Right forelimb (tissue), 1 donor: ENCODE measurements around the gene LMOD2.

Source experiments
- DNase-seq: peaks from one replicate; pipeline ENCODE4 v3.0.0-alpha.2; 2018

LMOD2 gene

GRCh38 chr7:123641901-123642300, 13.8 kb upstream of the LMOD2 start:
- no peak for DNase-seq

DNA sequence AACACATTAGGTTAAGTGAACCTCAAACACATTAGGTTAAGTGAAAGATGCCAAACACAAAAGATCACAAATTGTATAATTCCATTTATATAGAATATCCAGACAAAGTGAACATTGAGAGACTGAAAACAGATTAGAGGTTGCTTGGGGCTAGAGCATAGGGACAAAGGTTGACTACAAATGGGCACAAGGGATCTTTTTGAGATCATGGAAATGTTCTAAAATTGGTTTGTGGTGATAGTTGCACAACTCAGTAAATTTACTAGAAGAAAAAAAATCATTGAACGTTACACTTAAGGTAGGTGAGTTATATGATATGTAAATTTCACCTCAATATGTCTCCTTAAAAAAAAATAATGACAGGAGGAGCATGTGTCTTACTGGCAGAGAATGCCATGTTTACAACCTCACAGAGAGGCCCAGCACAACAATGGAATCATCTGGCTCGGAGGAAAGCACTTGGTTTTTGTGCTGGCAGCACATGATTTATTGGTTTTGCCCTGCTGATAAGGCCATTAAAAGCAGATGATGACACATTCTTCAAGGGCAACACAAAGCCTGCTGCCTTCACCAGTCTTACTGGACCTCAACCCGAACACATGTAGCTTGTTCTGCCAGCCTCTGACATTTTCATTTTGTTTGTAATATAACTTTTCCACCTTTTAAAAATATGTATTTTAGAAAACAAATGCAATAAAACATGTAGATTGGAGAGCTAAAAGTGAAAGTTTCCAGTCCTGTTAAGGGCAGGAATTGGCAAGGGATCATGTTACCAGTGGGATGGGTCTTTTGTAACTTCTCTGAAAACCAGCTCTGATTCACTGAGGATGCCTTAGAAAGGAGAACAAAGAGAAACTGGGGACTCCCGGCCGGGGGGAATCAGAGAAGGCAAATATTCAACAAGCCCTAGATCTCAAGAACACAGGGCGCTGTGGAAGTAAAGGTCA, 11.9 kb upstream of the LMOD2 start:
- DNase-seq, result no peak

GRCh38 chr7:123645516-123645915, 10.2 kb upstream of the LMOD2 start:
- no peak for DNase-seq

- DNase-seq, result no peak
Observed at GRCh38 chr7:123647106-123647730, 8.4 kb upstream of the LMOD2 start.

GRCh38 chr7:123649964-123650363, 5.7 kb upstream of the LMOD2 start:
- DNase-seq, result no peak

DNA sequence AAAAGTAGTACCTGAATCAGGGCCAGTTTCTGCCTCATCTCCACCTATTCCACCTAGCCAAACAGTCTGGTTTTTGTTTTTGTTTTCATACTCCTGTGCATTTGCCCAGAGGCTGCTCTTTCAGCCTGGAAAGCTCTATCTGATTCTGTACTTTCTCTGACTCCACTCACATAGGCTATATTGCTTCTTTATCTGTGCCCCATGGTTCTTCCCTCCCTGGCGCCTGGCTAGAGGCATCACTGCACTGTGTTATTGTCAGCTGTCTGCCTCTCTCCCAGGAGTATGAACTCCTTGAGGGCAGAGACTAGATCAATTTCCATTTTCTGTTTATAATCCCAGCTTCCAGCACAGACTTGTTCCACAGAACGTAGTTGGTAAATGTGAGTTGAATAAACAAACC, 5.1 kb upstream of the LMOD2 start:
- no peak for DNase-seq

GRCh38 chr7:123652406-123652805, 3.3 kb upstream of the LMOD2 start:
- DNase-seq, result no peak

- DNase-seq, result no peak
Observed at GRCh38 chr7:123653162-123653561, 2.5 kb upstream of the LMOD2 start.

DNA sequence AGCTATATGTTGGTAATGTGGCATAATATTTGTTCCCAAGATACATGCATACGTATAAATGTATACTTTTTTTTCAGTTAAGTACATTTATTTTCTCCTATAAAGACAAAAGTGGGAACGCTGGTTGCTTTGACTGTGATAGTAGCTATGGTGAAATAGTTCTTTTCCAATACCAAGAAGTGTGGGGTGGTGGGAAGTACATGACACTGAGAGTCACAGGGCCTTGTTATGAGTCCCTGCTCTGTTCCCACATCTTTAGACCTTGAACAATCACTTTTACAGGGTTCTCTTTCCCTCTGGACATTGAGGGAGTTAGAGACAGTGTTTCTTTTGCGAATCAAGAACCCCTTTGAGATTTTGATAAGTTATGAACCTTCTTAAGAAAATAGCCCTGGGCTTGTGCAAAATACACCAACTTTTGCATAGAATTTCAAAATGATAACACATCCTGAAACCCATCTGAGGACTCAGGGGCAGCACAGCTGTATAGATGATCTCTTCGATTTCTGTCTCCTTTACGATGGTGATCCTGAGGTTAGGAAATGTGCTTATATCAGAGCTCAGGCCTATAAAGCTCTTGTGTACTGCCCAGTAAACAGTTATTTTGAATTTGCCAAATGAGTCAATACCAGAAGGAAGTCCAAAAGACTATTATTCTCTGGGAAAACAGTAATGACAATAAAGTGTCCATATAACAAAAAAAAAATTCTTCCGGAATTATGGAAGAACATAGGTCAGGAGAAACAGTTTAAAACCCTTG, 1.1 kb downstream of the LMOD2 start:
- DNase-seq, result no peak

DNA sequence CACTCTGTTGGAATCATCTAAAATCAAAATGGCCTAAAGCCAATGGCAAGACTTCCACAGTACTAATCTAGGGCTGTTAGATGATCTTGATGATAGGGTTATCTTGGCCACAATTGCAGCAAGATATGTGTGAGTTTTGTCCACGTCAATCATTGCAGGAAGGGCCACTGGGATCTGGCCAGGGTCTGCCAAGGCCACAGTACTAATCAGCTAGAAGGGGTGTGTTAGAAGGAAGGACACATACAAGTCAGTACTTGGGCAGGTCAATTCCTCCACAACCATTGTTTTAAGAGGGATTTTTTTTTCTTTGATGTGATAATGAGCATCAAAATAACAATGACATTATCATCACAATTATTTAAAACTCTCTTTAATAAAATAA, 1.6 kb downstream of the LMOD2 start:
- no peak for DNase-seq

DNA sequence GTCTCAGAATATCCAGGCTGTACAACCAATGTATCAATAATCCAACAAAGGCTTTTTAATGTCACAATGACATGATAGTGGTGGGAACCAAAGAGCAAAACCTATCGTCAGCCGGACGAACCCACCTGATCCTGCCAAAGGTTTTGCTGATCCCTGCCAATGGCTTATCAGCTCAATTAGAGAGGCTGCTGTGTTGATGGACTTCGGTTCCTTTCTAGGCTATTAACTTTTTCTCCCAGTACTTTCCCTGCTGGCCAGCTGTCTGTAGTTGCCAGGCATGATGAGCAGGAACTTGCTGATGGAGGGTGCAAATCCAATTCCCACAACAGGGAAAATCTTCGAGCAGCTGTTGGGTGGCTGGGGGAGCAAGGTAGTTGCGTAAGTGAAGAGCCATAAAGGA, 2.4 kb downstream of the LMOD2 start:
- no peak for DNase-seq

GRCh38 chr7:123660514-123661354, 5.1 kb downstream of the LMOD2 start:
- DNase-seq, result no peak

DNA sequence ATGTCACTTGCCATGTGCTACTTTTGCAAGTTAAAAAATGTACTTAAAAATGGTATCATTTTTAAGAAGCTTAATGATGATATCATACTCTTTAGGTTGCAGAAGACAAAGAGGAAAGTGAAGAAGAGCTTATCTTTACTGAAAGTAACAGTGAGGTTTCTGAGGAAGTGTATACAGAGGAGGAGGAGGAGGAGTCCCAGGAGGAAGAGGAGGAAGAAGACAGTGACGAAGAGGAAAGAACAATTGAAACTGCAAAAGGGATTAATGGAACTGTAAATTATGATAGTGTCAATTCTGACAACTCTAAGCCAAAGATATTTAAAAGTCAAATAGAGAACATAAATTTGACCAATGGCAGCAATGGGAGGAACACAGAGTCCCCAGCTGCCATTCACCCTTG, 6.1 kb downstream of the LMOD2 start:
- DNase-seq, result no peak

DNA sequence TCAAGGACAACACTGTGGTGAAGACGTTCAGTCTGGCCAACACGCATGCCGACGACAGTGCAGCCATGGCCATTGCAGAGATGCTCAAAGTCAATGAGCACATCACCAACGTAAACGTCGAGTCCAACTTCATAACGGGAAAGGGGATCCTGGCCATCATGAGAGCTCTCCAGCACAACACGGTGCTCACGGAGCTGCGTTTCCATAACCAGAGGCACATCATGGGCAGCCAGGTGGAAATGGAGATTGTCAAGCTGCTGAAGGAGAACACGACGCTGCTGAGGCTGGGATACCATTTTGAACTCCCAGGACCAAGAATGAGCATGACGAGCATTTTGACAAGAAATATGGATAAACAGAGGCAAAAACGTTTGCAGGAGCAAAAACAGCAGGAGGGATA, 6.6 kb downstream of the LMOD2 start:
- DNase-seq, result no peak

DNA sequence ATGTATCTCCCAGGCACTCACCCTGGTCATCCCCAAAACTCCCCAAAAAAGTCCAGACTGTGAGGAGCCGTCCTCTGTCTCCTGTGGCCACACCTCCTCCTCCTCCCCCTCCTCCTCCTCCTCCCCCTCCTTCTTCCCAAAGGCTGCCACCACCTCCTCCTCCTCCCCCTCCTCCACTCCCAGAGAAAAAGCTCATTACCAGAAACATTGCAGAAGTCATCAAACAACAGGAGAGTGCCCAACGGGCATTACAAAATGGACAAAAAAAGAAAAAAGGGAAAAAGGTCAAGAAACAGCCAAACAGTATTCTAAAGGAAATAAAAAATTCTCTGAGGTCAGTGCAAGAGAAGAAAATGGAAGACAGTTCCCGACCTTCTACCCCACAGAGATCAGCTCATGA, 7.1 kb downstream of the LMOD2 start:
- DNase-seq, result no peak

DNA sequence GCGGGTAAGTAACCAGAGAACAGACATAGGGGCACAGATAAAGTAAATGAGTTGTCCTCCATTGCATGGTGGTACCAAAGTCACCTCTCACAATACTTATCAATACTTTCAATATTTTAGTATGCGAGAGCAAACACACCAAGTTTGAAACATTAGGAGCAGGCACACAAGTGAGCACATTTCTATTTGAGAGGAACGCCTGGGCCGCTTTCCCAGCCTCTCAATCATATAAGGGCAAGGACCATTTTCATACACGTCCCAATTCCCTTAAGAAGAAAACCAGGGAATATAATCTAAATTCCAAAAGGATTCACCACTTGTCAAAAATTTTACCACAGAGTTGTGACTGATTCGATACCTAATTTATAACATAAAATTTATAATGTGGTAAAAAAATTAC, 7.5 kb downstream of the LMOD2 start:
- no peak for DNase-seq

DNA sequence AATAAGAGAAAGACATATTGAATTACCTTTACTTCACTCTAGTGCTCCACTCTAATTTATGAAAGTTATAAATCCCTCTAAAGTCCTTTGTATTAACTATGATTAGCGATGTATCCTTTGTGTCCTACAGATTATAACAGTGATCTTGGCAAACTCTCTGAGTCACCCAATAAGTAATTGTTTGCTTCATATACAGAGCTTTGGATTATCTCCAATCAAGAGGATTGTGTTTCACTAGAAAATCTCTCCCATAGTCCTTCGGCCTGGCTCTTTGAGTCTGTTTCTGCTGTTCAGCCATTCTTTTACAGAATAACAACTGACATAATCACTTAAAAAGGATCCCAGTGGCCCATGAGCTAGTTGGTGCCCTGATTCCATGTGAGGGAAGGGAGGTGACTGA, 9.5 kb downstream of the LMOD2 start:
- DNase-seq, result no peak

- no peak for DNase-seq
Observed at GRCh38 chr7:123665896-123666295, 10.2 kb downstream of the LMOD2 start.

GRCh38 chr7:123666492-123666891, 10.8 kb downstream of the LMOD2 start:
- no peak for DNase-seq

DNA sequence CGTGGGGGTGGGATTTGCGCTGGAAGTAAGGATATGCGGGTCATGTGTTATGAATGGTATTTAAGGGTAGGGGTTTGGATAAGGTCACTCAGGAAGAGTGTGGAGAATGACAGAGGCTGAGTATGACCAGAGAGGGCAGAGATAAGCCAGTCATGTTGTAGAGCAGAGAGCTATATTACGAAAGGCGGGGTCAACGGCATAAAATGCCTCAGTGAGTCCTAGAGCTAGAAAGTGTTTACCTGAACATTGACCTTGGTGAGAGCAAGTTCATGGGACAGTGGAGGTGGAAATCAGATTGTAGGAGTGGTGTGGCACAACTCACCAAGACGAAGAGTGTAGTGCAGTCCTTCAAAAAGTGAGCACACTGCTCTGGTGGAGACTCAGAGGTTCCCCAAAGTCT, 13.8 kb downstream of the LMOD2 start:
- no peak for DNase-seq

GRCh38 chr7:123673137-123673732, 17.6 kb downstream of the LMOD2 start:
- DNase-seq, result no peak

DNA sequence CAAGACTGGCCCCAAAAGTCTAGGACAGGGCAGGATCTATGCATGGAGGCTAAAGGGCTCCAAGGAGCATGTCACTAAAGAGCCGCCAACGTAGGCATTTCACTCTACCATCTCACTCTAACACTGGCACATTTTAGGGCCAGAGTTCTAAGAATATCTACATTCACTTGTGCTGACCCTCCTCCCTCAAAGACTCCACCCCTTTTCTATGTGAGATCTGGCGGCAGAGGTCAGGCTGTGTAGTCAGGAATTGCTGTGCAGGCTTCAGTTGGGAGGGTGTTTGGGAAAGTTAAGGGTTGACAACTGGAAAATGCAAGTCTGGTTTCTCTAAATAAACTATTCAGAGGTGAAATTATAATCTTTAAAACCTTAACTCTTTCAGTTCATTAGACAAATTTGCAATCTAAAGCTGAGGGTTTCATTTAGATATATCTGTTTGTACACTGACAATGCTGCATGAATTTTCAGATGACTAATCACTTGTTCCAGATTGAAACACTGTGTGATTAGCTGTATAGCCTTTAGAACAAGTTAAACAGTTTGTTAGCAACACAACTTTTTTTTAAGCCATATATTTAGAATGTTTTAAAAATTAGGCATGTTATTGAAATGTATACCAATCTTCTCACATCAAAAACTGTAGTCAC, 18.2 kb downstream of the LMOD2 start:
- no peak for DNase-seq
